K562 (cell line): ENCODE results near the gene OCRL. TPM values are rescaled to one million over a fixed set of nuclear protein-coding genes. Genes with fewer than 3 reads are reported as not detected.

Experiments
- ATAC-seq: fragments of 200-7000 bp; cut with Tn5 transposase; 3 replicates; pipeline ENCODE4 v1.9.1; 2020; ENCODE audit warnings: moderate library complexity
- BruUV-seq: library from RNA; stranded (reverse); fragments of 400-500 nt; replicated peaks from 2 replicates; lab custom pipeline; 2021; lab: Mats Ljungman, UMichigan
- CTCF ChIA-PET: fragments of 300-600 bp; formaldehyde crosslinking; extraction: SDS; loops from one replicate; lab custom pipeline; 2021; ENCODE audit warnings: low intra/inter-chr PET ratio; lab: Yijun Ruan, JAX
- POLR2A ChIA-PET: fragments of 300-600, 350-650 bp; sonication (Branson Sonifier 250); formaldehyde crosslinking; extraction: SDS; loops from one replicate; lab custom pipeline; 2021; ENCODE audit warnings: antibody characterized with exemption, inconsistent platforms; lab: Yijun Ruan, JAX
- DNase-seq, 4 experiments: peaks; one replicate each; pipeline versions ENCODE4 v3.0.0 to v3.0.0-alpha.2; 2011 to 2018; ENCODE audit warnings: low spot score in 3 of 4, mixed read lengths in 3 of 4; ENCODE audit errors: extremely low read depth in 1 of 4
- FAIRE-seq: peaks from 2 replicates; lab custom pipeline; 2011; peaks lifted over from hg19 to GRCh38; lab: Jason Lieb, UNC
- H2AFZ ChIP-seq: 2 replicates; pipeline ENCODE4 v1.6.0; 2011; ENCODE audit warnings: low read depth, low read length, control low read depth, inconsistent platforms
- H3K27ac ChIP-seq: fragments of 200-600 bp; 3 replicates; pipeline ENCODE4 v1.8.0; 2011; ENCODE audit warnings: low read depth, mild to moderate bottlenecking, control low read depth, inconsistent platforms, low read length, moderate library complexity, mixed read lengths; ENCODE audit errors: extremely low read depth
- H3K27me3 ChIP-seq, 2 experiments: fragments of 300-600 bp in 1 of 2; 2 replicates in 1 of 2; 3 replicates in 1 of 2; pipeline versions ENCODE4 v1.6.0 to v1.8.0; 2011; ENCODE audit warnings: inconsistent platforms in 2 of 2, low read length in 2 of 2, mild to moderate bottlenecking in 1 of 2, mixed read lengths in 1 of 2, moderate library complexity in 1 of 2; ENCODE audit not compliant: control insufficient read depth in 2 of 2, insufficient read depth in 2 of 2
- H3K36me3 ChIP-seq: fragments of 300-600 bp; 3 replicates; pipeline ENCODE4 v1.8.0; 2011; ENCODE audit warnings: mild to moderate bottlenecking, low read length, inconsistent platforms; ENCODE audit not compliant: control insufficient read depth, insufficient read depth
- H3K4me1 ChIP-seq, 2 experiments: fragments of 200-600 bp in 1 of 2; replicated peaks in 1 of 2; 2 replicates in 1 of 2; 3 replicates in 1 of 2; pipeline versions ENCODE4 v1.5.1 to v1.8.0; 2011; ENCODE audit warnings: inconsistent platforms in 2 of 2, low read length in 2 of 2, mild to moderate bottlenecking in 1 of 2, mixed read lengths in 1 of 2, moderate library complexity in 1 of 2; ENCODE audit not compliant: control insufficient read depth in 2 of 2, insufficient read depth in 2 of 2
- H3K4me2 ChIP-seq: 2 replicates; pipeline ENCODE4 v1.6.1; 2011; ENCODE audit warnings: low read length, control low read depth, inconsistent platforms, mixed read lengths; ENCODE audit not compliant: insufficient read depth
- H3K4me3 ChIP-seq: fragments of 200-600 bp; sonication (generic), shearing (Covaris generic); 2 replicates; pipeline ENCODE4 v1.5.1; 2016; ENCODE audit warnings: control low read depth, inconsistent platforms
- H3K79me2 ChIP-seq: fragments of 200-600 bp; 3 replicates; pipeline ENCODE4 v1.8.0; 2011; ENCODE audit warnings: low read length, inconsistent platforms; ENCODE audit not compliant: control insufficient read depth, insufficient read depth
- H3K9ac ChIP-seq, 2 experiments: 2 replicates each; pipeline versions ENCODE4 v1.6.0 to v1.6.1; 2011; ENCODE audit warnings: low read depth in 2 of 2, low read length in 2 of 2, control low read depth in 1 of 2, inconsistent platforms in 1 of 2, mild to moderate bottlenecking in 1 of 2, mixed read lengths in 1 of 2; ENCODE audit not compliant: insufficient read depth in 1 of 2
- H3K9me1 ChIP-seq: one replicate; pipeline ENCODE4 v1.6.0; 2011; ENCODE audit warnings: inconsistent platforms, mild to moderate bottlenecking, low read length, moderate library complexity; ENCODE audit not compliant: control insufficient read depth, insufficient read depth
- H3K9me3 ChIP-seq: replicated peaks from 2 replicates; pipeline ENCODE4 v1.5.1; 2011; ENCODE audit warnings: low read depth, low read length, inconsistent platforms; ENCODE audit not compliant: control insufficient read depth, insufficient read depth
- H4K20me1 ChIP-seq: replicated peaks from 2 replicates; pipeline ENCODE4 v1.6.1; 2011; ENCODE audit warnings: low read length, inconsistent platforms, mixed read lengths; ENCODE audit not compliant: control insufficient read depth, insufficient read depth
- BRCA1 ChIP-seq, 2 experiments: fragments of 450-650 bp in 1 of 2; sonication (generic) in 1 of 2; formaldehyde crosslinking in 1 of 2; IDR thresholded peaks; 2 replicates each; pipeline versions ENCODE4 v1.5.0 to v1.6.1; 2017 to 2020; ENCODE audit warnings: mild to moderate bottlenecking in 1 of 2, missing genetic modification reagents in 1 of 2
- CHCHD3 ChIP-seq: fragments of 250-450 bp; sonication (Bioruptor Pico); IDR thresholded peaks from 2 replicates; pipeline ENCODE4 v2.1.2; 2022; ENCODE audit warnings: mild to moderate bottlenecking
- CREB3L1 ChIP-seq: fragments of 450-650 bp; IDR thresholded peaks from 2 replicates; pipeline ENCODE4 v1.6.1; 2014; ENCODE audit warnings: low read depth, mild to moderate bottlenecking, moderate library complexity, borderline replicate concordance
- CXXC5 ChIP-seq: fragments of 250-450 bp; sonication (Bioruptor Pico); IDR thresholded peaks from 2 replicates; pipeline ENCODE4 v1.8.0; 2022; ENCODE audit warnings: inconsistent platforms, mild to moderate bottlenecking, moderate library complexity
- ETV1 ChIP-seq: fragments of 450-650 bp; conservative IDR thresholded peaks from 2 replicates; pipeline ENCODE4 v1.6.1; 2016; ENCODE audit warnings: missing genetic modification characterization, control low read depth, low read depth, missing compliant biosample characterization
- LARP7 ChIP-seq: fragments of 450-650 bp; IDR thresholded peaks from 2 replicates; pipeline ENCODE4 v1.6.1; 2016
- MED1 ChIP-seq: sonication (generic); formaldehyde crosslinking; IDR thresholded peaks from 2 replicates; pipeline ENCODE4 v1.8.1; 2023; ENCODE audit warnings: missing genetic modification reagents, borderline replicate concordance
- SP2 ChIP-seq: IDR thresholded peaks from 2 replicates; pipeline ENCODE4 v1.6.1; 2011; ENCODE audit warnings: mild to moderate bottlenecking, low read depth, low read length, moderate library complexity; ENCODE audit not compliant: poor library complexity, severe bottlenecking; ENCODE audit errors: extremely low read depth
- TBP ChIP-seq: optimal IDR thresholded peaks from 2 replicates; pipeline ENCODE3; 2011; ENCODE audit warnings: low read depth, low read length, improper control_type of control experiment
- ZNF197 ChIP-seq: fragments of 200-800 bp; sonication (Bioruptor generic); IDR thresholded peaks from 2 replicates; pipeline ENCODE4 v1.6.1; 2016; ENCODE audit warnings: low read depth, missing genetic modification characterization, missing compliant biosample characterization
- WGBS: fragments of 100-300 bp; shearing (Covaris generic); methylation state at CpG from one replicate; pipeline ENCODE4 v1.1.6; 2016; ENCODE audit warnings: low coverage, mixed read lengths; ENCODE audit not compliant: insufficient coverage; ENCODE audit errors: missing lambda C conversion rate; 5-methylcytosine and 5-hydroxymethylcytosine counted together
- in situ Hi-C: fragments of 300-500 bp; cut with MboI; formaldehyde crosslinking; loops from 4 replicates; pipeline ENCODE4 v1.15.0; 2018; ENCODE audit warnings: inconsistent platforms, mixed read lengths
- intact Hi-C: fragments of 100-400 bp; cut with micrococcal nuclease; formaldehyde crosslinking; loops from 2 replicates; pipeline ENCODE4 v1.14.2; 2022
- polyA plus RNA-seq, 8 experiments: library from polyadenylated mRNA; depleted of rRNA in 4 of 8; stranded (reverse) in 5 of 8; unstranded in 3 of 8; fragments of >200 nt; fragmentation: Nextera tagmentation in 2 of 8; fragmentation: Illumina TruSeq in 1 of 8; extraction: Ambion mirVana in 2 of 8; extraction: Trizol in 1 of 8; gene quantifications; 2 replicates each; pipeline versions ENCODE4 v1.2.1 to v1.2.3, GENCODE V29; 2011 to 2014; ENCODE audit warnings: inconsistent platforms in 1 of 8, missing spikeins in 1 of 8
- total RNA-seq, 7 experiments: library from RNA; depleted of rRNA in 6 of 7; stranded (reverse); fragments of >200 nt in 6 of 7; fragmentation: Illumina TruSeq in 2 of 7; extraction: Trizol in 2 of 7; gene quantifications; 2 replicates each; pipeline versions ENCODE4 v1.2.1 to v1.2.3, GENCODE V29; 2011 to 2021; ENCODE audit warnings: low replicate concordance in 1 of 7
- TF ChIP-seq, protein P1 (sequence below): IDR thresholded peaks from 2 replicates; pipeline ENCODE4 v1.6.1; 2016; ENCODE audit warnings: missing genetic modification characterization, missing compliant biosample characterization

The OCRL gene
- total and polyA plus RNA-seq, 9 of the 15 experiments (the other 6 are each of a cell fraction or from before 2014, with no cell fraction given): 2.2 to 23.4 (median 11.9) TPM

GRCh38 chrX:129629837-129630236 lies 89.8 kb downstream of the OCRL start:
- Histone ChIP-seq H2AFZ (no peak overlapping the region), H3K4me3 (no peak overlapping the region), H3K4me2 (no peak overlapping the region), H3K36me3 (no peaks in the 10 kb centered on the region), H3K79me2 (no peaks in the 10 kb centered on the region), H4K20me1 (no peaks in the 10 kb centered on the region), H3K9me3 (no peaks in the 10 kb centered on the region), H3K9ac (peak overlapping the region in 1 of 2 experiments; percentile 36; a peak in 1 of 4 replicates), H3K27me3 (no peaks in the 10 kb centered on the region), H3K4me1 (peaks cover 0 to 4% of the 10 kb centered on the region in 2 experiments; a peak in 2 of 5 replicates), H3K27ac (no peak overlapping the region), H3K9me1 (no peaks in the 10 kb centered on the region)
- ATAC-seq (no peak), DNase-seq (no peak), FAIRE-seq (no peak)
- TF ChIP-seq CREB3L1: no peak
- TF ChIP-seq MED1 (CRISPR knock-in tag): no peak
- TF ChIP-seq TBP: no peak
- TF ChIP-seq, protein P1, sequence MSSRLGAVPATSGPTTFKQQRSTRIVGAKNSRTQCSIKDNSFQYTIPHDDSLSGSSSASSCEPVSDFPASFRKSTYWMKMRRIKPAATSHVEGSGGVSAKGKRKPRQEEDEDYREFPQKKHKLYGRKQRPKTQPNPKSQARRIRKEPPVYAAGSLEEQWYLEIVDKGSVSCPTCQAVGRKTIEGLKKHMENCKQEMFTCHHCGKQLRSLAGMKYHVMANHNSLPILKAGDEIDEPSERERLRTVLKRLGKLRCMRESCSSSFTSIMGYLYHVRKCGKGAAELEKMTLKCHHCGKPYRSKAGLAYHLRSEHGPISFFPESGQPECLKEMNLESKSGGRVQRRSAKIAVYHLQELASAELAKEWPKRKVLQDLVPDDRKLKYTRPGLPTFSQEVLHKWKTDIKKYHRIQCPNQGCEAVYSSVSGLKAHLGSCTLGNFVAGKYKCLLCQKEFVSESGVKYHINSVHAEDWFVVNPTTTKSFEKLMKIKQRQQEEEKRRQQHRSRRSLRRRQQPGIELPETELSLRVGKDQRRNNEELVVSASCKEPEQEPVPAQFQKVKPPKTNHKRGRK: no peak
- TF ChIP-seq CHCHD3 (CRISPR knock-in tag): no peak
- TF ChIP-seq LARP7: no peak
- TF ChIP-seq ZNF197: no peak
- TF ChIP-seq ETV1: no peak
- TF ChIP-seq CXXC5 (CRISPR knock-in tag): no peak
- no peak for TF ChIP-seq BRCA1 (IDR thresholded peaks at IDR 0.05)
- TF ChIP-seq BRCA1 (CRISPR knock-in tag; IDR thresholded peaks at IDR 0.05): no peak
- TF ChIP-seq SP2: no peak
- 66% methylated on average over 7 of the region's 7 CpGs for WGBS
- in situ Hi-C loops (no loop called here), intact Hi-C loops (no loop called here)
- POLR2A ChIA-PET: interaction anchor here (0.6 to 0.8 kb wide), 2 partner anchors 17 to 40 kb away, joined by 4 read pairs; no protein-coding TSS in a partner anchor
- CTCF ChIA-PET: no interaction called here
- BruUV-seq: no TSS peak
